Omental fat pad (tissue), 4 donors: Measurements from ENCODE around the gene LPP. TPM values are rescaled to one million over a fixed set of nuclear protein-coding genes. Genes with fewer than 3 reads are reported as not detected.

ENCODE experiments used
- ATAC-seq: fragments of 150-250 bp; one replicate; pipeline ENCODE4 v1.9.1; 2016; ENCODE audit warnings: mild to moderate bottlenecking, moderate library complexity; ENCODE audit not compliant: low FRiP score
- DNase-seq: peaks from one replicate; pipeline ENCODE4 v3.0.0-alpha.2; 2019; ENCODE audit warnings: low spot score
- CTCF ChIP-seq, 3 donors: fragments of 450-650 bp; IDR thresholded peaks; one replicate each; pipeline ENCODE4 v1.5.1; 2016 to 2017; ENCODE audit warnings: antibody characterized with exemption in 3 of 3, mild to moderate bottlenecking in 3 of 3, moderate library complexity in 2 of 3
- total RNA-seq, 4 donors: library from RNA; depleted of rRNA; stranded (reverse); fragments of >200 nt; gene quantifications; one replicate each; pipeline ENCODE4 v1.1.0, GENCODE V29; 2016

The LPP gene
- total RNA-seq, 4 donors from 2014 or later, result 113 to 302 (median 126) TPM

GRCh38 chr3:188168648-188169047 is 14.7 kb downstream of the LPP start:
- no peak for ATAC-seq
- no peak for TF ChIP-seq CTCF (IDR thresholded peaks at IDR 0.05)
- DNase-seq, result no peak

DNA sequence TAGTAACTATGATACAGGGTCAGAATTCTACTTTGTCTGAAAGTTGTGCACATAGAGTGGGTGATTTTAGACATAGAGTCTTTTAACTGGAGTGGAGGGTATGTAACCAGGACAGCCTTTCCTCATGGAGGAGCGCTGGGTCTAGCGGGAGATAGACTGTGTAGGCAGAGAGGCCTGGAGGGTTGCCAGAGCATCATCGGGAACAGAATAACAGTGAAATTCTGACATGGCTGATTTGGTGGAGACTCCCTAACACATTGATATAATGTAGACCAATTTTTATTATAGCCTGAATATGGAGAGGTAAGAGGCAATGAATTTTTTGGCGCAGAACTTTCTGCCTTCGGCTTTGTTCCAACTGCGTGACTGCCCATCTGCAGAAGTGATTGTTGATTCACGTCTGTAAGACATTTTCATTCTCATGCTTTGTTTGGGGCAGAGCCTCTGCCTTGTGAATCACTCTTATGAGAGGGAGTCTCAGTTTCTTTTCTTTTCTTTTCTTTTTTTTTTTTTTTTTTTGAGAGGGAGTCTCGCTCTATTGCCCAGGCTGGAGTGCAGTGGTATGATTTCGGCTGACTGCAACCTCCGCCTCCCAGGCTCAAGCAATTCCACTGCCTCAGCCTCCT is 16.0 kb downstream of the LPP start:
- DNase-seq, result no peak
- TF ChIP-seq CTCF (IDR thresholded peaks at IDR 0.05), result no peak
- no peak for ATAC-seq

- TF ChIP-seq CTCF (IDR thresholded peaks at IDR 0.05), result no peak
- ATAC-seq (no peak), DNase-seq (no peak)
Measured at GRCh38 chr3:188170461-188171459, 16.8 kb downstream of the LPP start.

- ATAC-seq (no peak), DNase-seq (no peak)
- TF ChIP-seq CTCF (IDR thresholded peaks at IDR 0.05), result no peak
Measured at GRCh38 chr3:188171682-188172467, 17.9 kb downstream of the LPP start.

GRCh38 chr3:188174317-188175044 is 20.5 kb downstream of the LPP start:
- TF ChIP-seq CTCF (IDR thresholded peaks at IDR 0.05), result no peak
- ATAC-seq (no peak), DNase-seq (no peak)

GRCh38 chr3:188176476-188176875 is 22.5 kb downstream of the LPP start:
- no peak for TF ChIP-seq CTCF (IDR thresholded peaks at IDR 0.05)
- ATAC-seq, result no peak
- DNase-seq, result no peak
